ENCODE results near the gene CUBN. TPM values are rescaled to one million over a fixed set of nuclear protein-coding genes. Genes with fewer than 3 reads are reported as not detected.
"Not testable (repeated sequence)": the region's sequence is repeated elsewhere in the genome, so short reads cannot be mapped to it uniquely, and the experiment has no call there.

Gene CUBN
- total RNA-seq, 1 donor: 3.2 TPM

DNA sequence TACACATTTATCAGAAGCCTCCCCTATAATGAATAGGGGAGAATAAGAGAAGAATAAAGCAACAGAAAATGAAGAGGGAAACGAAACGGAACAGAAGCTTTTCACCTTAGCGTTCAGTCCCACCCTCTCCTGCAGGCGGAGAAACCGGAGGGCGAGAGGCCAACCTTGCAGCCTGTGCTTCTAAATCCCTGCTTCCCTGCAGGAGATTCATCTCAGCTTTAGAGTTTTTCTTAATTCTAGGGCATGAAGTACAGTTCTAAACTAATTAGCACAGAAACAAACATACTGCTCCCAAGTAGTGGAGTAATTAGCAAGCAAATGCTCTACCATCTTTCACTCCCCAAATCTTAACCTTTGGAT lies 107.2 kb downstream of the CUBN start:
- no peak for DNase-seq (ENCODE audit: low read depth in 2 of 3, low spot score in 2 of 3)

DNA sequence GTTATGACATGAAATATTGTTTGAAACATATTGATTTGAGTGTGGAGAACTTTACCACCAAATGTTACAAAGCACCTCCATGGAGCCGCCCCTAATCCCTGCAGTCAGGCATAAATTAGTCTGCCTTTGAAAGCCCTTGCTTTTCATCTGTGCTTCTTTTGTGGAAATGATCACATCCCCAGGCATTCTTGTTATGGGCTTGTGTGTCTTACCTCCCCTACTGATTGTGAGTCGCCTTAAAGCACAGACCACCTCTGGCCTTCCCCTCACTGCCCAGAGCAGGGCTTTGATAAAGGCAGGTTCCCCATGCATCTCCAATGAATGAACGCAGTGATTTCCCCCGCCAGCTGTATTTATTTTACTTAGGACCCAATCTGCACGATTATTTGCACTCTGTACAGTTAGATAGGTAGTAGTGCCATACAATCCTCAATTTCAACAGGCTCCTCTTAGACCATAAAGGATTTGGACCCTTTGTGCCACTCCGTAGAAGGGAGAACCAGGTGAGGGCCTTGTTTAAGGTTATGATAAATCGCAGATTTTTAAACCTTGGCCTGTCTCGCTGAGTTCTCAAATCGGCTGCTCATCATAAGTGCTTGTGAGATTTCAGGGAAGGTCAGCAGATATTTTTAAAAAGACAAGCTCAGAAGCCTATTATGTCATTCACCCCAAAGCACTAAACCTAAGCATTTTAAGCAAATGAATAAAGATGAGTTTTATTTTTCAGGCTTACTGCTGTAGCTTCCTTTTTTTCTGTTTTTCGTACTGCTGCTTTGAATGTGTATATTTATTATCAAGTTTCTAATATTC lies 107.8 kb downstream of the CUBN start:
- no peak for DNase-seq (ENCODE audit: low read depth in 2 of 3, low spot score in 2 of 3)

DNA sequence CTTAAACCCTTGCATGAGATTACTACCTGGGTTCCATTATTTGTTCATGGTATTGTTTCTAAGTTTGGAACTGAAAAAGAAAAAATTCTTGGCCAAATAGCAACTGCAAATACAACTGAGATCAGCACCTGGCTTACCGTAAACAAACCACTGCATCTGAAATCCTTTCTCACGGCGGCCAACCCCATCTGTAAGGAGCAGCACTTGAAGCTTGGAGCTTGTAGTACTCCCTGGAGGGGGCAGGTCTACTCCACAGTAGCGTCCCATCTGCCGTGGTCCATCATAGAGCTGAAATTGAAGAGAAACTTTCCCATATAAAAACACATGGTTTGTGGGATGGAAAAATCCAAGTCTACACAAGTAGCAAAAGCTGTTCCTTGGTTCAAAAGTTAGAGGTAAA lies 109.9 kb downstream of the CUBN start:
- DNase-seq (ENCODE audit: low read depth in 2 of 3, low spot score in 2 of 3): no peak

DNA sequence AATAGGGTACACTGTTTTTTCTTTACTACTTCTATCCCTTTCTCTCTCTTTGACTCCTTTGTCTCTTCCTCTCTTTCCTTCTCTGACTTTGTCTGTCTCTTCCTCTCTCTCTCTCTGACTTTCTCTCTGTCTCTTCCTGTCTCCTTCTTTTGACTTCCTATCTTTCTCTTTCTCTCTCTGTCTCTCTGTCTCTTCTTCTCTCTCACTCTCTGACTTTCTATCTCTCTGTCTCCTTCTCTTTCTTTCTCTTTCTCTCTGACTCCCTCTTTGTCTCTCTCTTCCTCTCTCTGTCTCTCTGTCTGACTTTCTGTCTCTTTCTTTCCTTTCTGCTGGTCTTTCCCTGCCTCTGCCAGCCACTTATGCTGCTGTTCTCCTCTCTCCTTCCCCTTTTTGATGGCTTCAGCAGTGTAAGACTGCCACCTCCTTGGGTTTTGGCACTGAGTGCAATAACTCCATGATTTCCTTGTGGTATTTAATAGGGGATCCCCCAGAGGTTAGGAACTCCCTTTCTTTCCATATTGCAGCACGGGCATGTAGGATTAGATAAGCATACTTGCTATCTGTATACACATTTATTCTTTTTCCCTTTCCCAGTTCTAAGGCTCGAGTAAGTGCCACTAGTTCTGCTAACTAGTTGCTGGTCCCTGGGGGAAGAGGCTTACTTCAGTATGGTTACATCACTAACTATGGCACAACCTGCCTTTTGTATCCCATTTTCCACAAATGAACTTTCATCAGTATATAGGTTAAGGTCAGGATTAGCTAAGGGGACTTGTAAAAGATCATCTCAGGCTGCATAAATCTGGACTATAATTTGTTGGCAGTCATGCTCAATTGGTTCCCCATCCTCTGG lies 116.3 kb downstream of the CUBN start:
- DNase-seq (ENCODE audit: low read depth in 2 of 3, low spot score in 2 of 3): not testable (repeated sequence)

DNA sequence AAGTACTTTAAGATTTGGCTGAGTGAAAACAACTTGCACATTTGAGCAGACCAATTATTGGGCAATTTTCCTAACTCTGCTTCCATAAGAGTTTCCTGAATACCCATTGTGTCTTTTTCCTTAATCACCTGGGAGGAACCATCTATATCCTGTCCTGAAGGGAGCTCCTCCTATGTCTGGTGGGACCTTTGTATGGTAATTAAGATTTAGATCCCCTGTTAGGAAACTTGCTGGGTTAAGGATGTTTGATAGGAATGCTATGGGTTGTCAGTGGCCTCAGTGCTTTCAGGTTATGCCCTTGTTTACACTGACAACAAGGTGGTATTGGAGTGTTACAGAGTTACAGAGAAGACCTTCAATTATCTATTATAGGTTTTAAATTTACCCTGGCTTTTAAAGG lies 116.9 kb downstream of the CUBN start:
- not testable (repeated sequence) for DNase-seq (ENCODE audit: low read depth in 2 of 3, low spot score in 2 of 3)

DNA sequence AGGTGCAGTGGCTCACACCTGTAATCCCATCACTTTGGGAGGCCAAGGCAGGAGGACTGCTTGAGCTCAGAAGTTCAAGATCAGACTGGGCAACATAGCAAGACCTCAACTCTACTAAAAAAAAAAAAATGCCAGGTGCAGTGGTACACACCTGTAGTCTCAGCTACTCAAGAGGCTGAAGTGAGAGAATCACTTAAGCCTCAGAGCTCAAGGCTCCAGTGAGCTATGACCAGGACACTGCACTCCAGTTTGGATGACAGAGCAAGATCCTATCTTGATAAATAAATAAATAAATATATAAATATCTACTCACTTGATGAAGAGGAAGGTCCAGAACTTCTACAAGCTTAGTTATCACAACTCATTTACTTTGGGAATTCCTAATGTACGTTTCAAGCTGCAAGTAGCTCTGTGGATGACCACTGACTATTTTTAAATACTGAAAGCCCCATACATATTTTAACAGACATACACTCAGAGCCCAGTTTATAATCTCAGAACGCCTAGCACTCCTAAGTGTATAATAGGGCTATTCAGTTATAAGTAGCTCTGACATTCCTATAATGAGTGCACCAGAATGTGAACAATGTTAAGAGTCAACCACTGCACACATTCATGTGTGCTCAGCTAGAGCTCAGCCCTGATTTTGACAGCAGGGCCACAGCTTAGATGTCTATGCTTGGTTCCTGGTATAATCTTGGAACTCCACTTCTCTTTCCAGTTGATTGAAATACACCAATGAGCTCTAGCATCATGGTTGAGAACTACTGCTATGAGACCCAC lies 119.1 kb downstream of the CUBN start:
- DNase-seq (ENCODE audit: low read depth in 2 of 3, low spot score in 2 of 3): no peak

DNA sequence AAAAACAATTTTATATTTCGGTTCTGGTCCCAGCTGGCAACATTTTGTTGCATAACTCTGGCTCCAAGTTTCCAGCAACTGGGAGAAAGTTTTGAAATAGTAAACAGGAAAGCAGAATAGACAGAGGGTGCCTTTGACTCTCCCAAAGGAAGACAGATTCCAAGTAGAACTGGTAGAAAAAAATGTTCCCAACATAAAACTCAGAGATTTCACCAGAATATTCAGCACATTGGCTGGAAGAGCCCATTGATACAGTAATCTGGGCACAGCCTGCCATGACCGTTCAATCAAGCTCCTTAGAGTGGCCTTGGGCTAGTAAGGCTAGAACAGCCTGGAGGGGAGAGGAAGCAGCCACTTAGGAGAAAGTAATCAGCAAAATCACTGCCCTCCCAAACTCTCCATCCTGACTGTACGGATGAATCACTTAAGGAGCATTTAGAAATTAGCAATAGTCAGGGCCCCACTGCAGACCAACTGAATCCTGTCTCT lies 120.4 kb downstream of the CUBN start:
- no peak for DNase-seq (ENCODE audit: low read depth in 2 of 3, low spot score in 2 of 3)

DNA sequence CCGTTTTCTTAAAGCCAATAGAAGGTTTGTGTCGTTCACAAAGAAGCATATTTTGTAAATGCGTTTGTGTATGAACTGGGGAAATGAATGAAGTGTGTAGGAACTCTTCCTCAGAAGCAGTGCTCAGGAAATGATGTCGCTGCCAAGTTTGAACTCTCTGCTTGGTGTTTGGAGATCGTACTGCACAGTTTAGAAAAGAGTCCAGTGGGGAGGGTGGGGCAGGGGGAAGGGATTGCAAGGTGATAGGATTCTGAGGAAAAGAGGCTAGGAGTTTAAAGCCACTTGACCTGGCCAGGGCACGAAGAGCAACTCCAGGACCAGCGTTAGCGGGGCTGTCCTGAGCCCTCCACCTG lies 122.2 kb downstream of the CUBN start:
- no peak for DNase-seq (ENCODE audit: low read depth in 2 of 3, low spot score in 2 of 3)

DNA sequence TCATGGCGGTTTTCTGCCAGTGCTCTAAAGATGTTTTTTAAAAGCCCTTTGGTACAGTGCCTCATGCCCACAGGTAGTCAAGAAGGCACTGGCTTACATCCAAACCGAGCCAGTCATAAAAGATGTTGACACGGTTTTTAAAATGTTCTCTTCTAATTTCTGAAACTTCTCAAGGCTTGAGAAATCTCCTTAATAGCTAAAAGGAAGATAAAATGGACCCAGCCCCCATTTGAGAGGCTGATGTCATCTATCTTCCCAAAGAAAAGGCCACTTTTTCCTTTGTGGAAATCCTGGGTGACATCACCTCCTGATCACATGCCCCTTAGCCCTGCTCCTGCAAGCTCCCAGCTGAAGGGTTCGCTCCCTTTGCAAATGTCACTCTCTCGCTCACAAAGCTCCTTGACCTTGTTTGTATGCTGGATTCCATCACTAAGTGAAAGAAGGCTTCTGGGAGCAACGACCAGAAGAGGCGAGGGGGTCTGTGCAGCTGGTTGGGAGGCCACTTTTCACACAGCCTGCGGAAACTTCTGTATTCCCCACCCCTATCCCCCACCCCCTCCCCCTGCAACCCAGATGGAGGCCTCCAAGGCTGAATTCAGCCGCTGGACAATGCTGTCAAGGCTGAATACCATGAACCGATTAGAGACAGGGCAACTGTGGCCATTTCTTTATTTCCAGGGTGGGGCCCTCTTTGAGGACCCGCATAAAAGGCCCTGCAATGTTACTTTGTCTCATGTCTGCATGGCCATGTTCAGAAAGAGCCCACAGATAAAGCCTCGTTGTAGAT lies 122.8 kb downstream of the CUBN start:
- no peak for DNase-seq (ENCODE audit: low read depth in 2 of 3, low spot score in 2 of 3)

DNA sequence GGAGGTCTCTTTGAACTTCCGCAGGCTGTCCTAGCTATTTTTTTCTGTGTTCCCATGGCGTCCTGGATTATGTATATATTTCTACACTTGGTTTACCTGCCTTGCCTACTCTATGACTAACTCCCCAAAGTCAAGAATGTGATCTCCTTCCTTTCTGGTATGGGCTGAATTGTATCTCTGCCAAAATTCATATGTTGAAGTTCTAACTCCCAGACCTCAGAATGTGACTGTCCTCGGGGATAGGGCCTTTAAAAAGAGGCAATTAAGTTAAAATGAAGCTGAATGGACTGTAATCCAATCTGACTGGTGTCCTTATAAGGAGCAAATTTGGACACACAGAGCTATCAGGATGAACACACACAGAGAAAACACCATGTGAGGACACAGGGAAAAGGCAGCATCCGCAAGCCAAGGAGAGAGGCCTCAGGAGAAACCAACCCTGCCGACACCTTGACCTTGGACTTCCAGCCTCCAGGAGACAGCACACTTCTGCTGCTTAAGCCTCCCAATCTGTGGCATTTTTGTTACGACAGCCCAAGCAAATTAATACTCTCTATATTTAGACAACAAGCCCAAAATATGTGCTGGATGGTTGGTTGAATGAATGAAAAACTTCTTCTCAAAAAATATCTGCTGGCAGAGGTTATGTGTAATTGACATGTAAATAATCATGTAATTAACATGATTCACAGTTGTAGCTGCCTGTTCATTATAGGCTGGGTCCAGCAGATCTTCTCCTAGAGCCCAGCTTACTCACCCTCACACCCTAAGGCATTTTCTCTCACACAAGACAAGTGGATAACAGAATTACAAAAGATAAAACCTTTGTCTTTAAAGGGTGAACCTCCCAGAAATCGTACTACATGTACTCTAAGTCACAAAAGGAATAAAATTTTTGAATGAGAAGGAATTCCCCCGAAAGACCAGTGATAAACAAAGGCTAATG lies 123.7 kb downstream of the CUBN start:
- DNase-seq (ENCODE audit: low read depth in 2 of 3, low spot score in 2 of 3): no peak

DNA sequence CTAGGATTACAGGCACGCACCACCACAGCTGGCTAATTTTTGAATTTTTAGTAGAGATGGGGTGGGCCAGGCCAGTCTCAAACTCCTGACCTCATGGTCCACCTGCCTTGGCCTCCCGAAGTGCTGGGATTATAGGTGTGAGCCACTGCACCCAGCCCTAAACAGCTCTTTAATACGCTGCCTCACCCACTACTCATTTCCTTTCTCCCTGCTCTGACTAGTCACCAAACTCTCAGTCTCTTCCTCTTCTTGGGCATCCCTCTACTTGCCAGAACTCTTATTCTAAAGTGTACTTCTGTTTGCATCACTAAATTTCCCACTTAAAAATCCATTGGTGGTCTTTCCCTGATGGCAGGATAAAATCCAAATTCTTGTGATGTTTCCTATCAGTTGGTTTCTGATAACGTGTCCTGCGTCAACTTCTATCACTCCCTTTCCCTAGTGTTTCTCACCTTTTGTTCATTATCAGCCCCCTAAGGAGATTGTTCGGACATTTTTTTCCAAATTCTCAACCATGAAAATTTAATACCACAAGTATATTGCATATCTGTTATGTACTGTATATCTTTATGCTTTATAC lies 124.7 kb downstream of the CUBN start:
- peak in 1 of 3 donors; percentile 21 for DNase-seq (ENCODE audit: low read depth in 2 of 3, low spot score in 2 of 3)

DNA sequence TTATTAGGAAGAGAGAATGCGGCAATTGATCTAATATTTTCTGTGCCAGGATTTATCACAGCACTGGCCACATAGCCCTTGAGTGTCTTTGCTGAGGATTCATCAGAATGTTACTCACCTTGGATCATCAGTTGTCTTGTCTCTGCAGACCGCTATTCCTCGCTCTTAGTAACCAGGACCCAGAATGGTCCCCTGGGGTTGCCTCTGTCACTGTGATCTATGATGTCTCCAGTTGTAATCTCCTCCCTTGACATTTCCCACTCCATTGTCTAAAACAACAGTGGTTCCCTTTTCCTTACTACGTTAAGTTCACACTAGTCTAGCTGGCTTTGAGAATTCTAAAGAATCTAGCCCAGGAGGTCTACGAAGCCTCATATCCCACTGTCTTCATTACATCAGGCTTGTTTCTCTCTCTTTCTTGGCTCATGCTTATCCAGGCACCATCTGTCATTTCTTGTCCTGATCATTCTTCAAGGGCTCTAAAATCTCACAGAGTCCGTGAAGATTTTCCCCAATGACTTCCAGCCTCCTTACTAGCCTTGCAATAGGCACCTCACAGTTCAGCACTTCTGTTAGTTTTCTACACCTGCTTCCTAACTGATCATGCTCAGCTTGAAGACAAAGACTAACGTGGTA lies 125.8 kb downstream of the CUBN start:
- no peak for DNase-seq (ENCODE audit: low read depth in 2 of 3, low spot score in 2 of 3)

DNA sequence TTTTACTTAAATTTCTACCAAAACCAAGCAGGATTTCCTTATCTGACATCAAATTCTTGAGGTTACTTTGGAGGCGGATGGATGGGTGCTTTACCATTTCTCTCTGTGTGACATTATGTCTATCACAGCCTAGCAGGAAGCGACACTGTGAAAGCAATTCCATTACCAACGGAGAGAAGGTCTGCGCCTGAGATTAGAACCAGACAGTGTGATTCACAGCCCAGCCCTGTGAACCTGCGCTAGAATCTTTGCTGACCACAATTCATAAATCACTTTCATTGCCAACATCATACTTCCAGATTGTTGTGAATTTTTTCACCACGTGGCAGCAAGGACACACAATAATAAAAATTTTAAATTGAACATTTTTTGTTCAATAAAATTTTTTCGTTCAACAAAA lies 126.5 kb downstream of the CUBN start:
- peak in 2 of 3 donors; percentile 88 to 95 for DNase-seq (ENCODE audit: low read depth in 2 of 3, low spot score in 2 of 3)

DNA sequence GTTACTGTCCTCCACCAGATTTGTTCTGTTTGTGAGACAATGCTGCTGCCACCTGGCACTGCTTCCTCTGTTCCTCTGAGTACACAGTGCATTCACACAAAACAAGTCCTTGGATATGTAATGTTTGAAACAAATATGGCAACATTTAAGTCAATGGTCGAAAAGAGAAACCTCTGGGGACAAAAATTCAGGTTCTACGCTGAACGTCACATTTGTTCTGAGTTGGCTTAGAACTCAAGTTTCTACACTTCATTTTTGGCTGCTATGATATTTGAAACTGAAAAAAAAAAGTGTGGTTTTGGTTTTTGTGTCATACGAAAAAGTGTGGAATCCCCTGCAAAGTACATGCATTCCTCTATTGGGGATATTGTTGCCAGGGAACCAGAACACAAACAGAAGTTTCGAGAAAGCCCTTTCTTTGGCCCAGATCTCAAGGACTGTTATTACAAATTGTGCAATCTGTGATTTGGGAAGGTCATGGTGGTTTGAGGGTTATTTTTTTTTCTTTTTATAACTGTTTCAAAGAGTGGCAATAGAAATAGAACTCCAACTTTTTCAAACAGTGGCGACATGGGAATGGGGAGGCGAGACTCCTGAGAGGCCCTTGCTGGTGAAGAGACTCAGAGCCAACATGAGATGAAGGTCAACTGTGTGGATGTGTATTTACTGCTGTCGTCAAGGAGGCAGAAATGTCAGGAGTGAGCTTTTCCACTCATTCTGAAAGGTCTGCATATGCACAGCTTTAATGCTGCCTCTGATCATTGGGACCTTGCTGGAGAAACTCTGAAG lies 127.5 kb downstream of the CUBN start:
- peak in 2 of 3 donors; percentile 84 to 87 for DNase-seq (ENCODE audit: low read depth in 2 of 3, low spot score in 2 of 3)

DNA sequence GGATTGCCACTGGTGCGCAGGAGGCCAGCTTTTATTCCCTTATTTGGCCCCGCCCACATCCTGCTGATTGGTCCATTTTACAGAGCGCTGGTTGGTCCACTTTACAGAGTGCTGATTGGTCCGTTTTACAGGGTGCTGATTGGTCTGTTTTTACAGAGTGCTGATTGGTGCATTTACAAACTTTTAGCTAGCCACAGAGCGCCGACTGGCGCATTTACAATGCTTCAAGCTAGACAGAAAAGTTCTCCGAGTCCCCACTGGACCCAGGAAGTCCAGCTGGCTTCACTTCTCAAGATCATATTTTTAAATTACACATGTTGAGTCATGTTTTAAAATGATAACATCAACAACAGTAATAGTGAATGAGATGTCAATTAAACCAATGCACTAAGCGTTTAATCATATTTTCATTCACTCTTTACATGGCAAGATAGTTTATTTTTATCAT lies 128.3 kb downstream of the CUBN start:
- peak in 1 of 3 donors; percentile 14 for DNase-seq (ENCODE audit: low read depth in 2 of 3, low spot score in 2 of 3)

DNA sequence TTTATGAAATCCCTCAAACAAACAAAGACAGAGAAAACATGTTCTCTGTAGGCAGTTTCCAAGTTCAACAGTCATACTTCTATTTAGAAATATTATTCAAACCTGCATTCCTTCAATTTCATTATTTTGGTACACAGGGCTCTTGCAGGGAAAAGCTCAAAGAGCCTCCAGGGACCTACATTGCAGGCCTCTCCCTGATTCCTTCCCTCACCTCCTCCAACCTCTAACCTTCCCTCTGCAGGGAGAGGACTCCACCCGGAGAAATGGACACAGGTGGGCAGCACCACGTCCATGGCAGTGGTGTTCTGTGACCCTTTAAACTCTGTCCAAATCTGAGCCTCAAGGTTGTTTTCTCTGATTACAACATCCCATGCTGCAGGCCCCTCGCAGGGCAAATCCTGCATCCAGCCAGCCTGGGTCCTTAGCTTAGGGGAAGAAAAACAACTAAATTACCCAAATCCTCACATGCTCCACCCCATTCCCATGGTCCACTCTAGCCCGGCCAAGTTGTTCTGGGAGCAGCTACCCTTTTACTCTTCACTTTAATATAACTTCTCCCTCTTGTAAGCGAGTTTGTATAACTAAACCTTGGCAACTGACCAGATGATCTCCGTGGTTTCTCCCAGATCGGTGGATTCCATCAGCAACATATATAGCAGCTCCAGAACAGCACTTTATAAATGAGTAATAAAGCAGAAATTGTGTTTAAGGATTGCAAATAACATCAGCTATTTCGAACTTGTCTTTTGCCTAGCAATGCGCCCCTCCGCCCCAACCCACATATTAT lies 129.8 kb downstream of the CUBN start:
- DNase-seq (ENCODE audit: low read depth in 2 of 3, low spot score in 2 of 3): no peak

DNA sequence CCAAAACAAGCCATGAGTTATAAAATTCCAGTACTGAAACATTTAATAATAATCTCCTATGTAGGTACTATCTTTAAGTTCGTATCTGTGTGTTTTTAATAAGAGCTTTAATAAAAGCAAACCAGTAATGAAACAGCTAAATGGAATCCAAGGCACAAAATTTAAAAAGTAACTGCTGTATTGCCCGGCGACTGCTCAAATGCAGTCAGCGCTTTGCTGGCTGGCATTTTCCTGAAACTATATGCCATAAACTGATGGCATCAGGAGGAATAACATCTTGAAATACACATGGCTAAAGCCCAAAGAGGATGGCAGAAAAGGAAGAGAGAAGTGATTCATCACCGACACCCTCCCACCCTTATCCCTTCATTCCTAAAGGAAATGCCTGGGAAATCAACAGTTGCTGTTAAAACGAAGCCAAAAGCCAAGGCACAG lies 133.1 kb downstream of the CUBN start:
- DNase-seq (ENCODE audit: low read depth in 2 of 3, low spot score in 2 of 3): no peak
